Ovary (tissue), 9 donors: ENCODE results near the gene GRPEL1. TPM values are rescaled to one million over a fixed set of nuclear protein-coding genes. Genes with fewer than 3 reads are reported as not detected.
"Not testable (repeated sequence)": the region's sequence is repeated elsewhere in the genome, so short reads cannot be mapped to it uniquely, and the experiment has no call there.

Source experiments
- DNase-seq, 5 donors: peaks; one replicate each; pipeline ENCODE4 v3.0.0-alpha.2; 2019 to 2020
- H3K27ac ChIP-seq, 2 donors: fragments of 200-600 bp; one replicate each; pipeline versions ENCODE4 v1.5.1 to v1.8.0; 2019 to 2022
- H3K27me3 ChIP-seq: fragments of 200-600 bp; one replicate; pipeline ENCODE4 v1.8.0; 2022
- H3K36me3 ChIP-seq: fragments of 200-600 bp; sonication (generic); one replicate; pipeline ENCODE4 v1.5.1; 2019
- H3K4me1 ChIP-seq: one replicate; pipeline ENCODE4 v1.8.1; 2013; ENCODE audit warnings: mild to moderate bottlenecking, moderate library complexity; ENCODE audit not compliant: insufficient read depth
- H3K4me3 ChIP-seq: fragments of 200-600 bp; sonication (generic); one replicate; pipeline ENCODE4 v1.5.1; 2017
- H3K9me3 ChIP-seq, 2 donors: fragments of 200-600 bp in 1 of 2; sonication (generic) in 1 of 2; one replicate each; pipeline versions ENCODE4 v1.5.1 to v1.8.1; 2013 to 2019; ENCODE audit warnings: mild to moderate bottlenecking in 1 of 2, moderate library complexity in 1 of 2
- CTCF ChIP-seq, 3 donors: fragments of 450-650 bp in 2 of 3; fragments of 200-600 bp in 1 of 3; IDR thresholded peaks; one replicate each; pipeline versions ENCODE4 v1.5.1 to v1.8.0; 2016 to 2022; ENCODE audit warnings: antibody characterized with exemption in 3 of 3, mild to moderate bottlenecking in 1 of 3
- EP300 ChIP-seq: sonication (generic); formaldehyde crosslinking; IDR thresholded peaks from one replicate; pipeline ENCODE4 v1.6.1; 2017; ENCODE audit warnings: antibody characterized with exemption
- POLR2A ChIP-seq: fragments of 450-650 bp; IDR thresholded peaks from one replicate; pipeline ENCODE4 v1.6.1; 2017; ENCODE audit warnings: antibody characterized with exemption, mild to moderate bottlenecking, moderate library complexity
- WGBS, 3 donors: extraction: QIAGEN DNeasy Blood & Tissue Kit in 1 of 3; methylation state at CpG; one replicate each; pipeline versions ENCODE4 v1.1.5 to v1.1.7; 2013 to 2017; 5-methylcytosine and 5-hydroxymethylcytosine counted together
- intact Hi-C, 4 donors: fragments of 100-400 bp; cut with DNase I; formaldehyde crosslinking; loops; one replicate each; pipeline versions ENCODE4 v1.11.0 to v1.15.1; 2022 to 2023
- polyA plus RNA-seq, 2 donors: library from polyadenylated mRNA; stranded (reverse); fragments of 200-250 nt in 1 of 2; fragments of 350-450 nt in 1 of 2; fragmentation: Illumina TruSeq in 1 of 2; extraction: RNeasy Lipid Tissue Mini Kit (QIAGEN cat#74804) in 1 of 2; gene quantifications; one replicate each; pipeline ENCODE4 v1.2.3, GENCODE V29; 2013 to 2014
- total RNA-seq, 7 donors: library from RNA; depleted of rRNA in 2 of 7; stranded (reverse); fragments of >200 nt in 2 of 7; fragmentation: NEBNext Ultra II Directional in 3 of 7; extraction: Animal tissue kit (Norgen Biotek cat#: 25700) in 3 of 7; gene quantifications; one replicate each; pipeline versions ENCODE4 v1.1.0 to v1.2.4, GENCODE V29; 2016 to 2023
- donor health status: DM: no; HTN: no; CAD: no; lungs with moderate emphysema.
- donor health status: DM: no; HTN: no; CAD: no.
- donor health status: Bipolar disorder and iron deficiency.
- donor health status: DM: yes; HTN: yes; CAD: no.
- donor health status: DM: no; HTN: no; CAD: no.
- donor health status: DM: yes; HTN: yes; CAD: no.

GRPEL1 gene
- total and polyA plus RNA-seq, 9 donors, result 11.1 to 74.8 (median 23.3) TPM

DNA sequence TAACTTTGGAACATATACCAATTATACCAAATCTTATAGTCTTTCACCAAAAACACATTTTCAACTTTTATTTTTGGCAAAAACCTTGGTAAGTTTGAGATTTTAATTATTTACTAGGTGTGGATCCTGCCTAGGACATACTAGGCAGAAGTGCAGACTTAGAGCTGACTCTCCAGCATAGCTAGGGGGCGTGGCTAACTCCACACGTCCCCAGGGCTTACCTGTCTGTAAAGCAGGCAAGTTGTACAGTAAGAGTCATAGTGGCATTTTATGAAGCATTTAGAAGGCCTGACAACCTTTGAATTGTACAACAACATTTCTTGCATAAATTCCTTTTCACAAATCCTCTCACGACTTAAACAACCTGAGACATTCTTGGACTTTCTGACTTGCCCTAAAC is 19.2 kb upstream of the GRPEL1 start:
- H3K27ac ChIP-seq, result no peak overlapping the region
- H3K4me3 ChIP-seq, result no peak overlapping the region
- peaks cover 16% of the 10 kb centered on the region for H3K4me1 ChIP-seq
- DNase-seq, result peak in 1 of 5 donors; percentile 9
- H3K36me3 ChIP-seq, result no peaks in the 10 kb centered on the region
- no peaks in the 10 kb centered on the region for H3K27me3 ChIP-seq
- H3K9me3 ChIP-seq, result no peaks in the 10 kb centered on the region
- TF ChIP-seq CTCF (IDR thresholded peaks at IDR 0.05) (no peak), EP300 (no peak), POLR2A (no peak)
- WGBS, 3 donors, result 80 to 89% (median 86%) methylated on average over 3 of the region's 3 CpGs
- intact Hi-C loops, result no loop called here

DNA sequence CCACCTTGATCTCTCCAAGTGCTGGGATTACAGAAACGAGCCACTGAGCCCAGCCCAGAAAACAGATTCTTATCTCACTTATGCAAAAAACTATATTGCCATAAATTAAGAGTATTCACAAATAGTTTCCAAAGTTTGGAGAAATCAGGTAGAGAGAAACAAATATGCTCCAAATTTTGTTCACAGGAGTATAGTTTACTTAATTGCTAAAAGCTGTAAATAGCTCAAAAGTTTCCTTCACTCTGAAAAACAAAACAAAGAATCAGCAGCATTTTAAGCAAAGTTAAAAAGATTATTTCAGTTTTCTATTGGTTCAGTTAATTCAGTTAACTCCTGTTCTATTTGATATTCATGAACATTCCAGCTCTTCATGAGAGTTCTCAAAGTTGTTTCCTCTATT is 18.5 kb upstream of the GRPEL1 start:
- DNase-seq, result peak in 1 of 5 donors; percentile 2
- intact Hi-C loops, result no loop called here
- 17 to 30% (median 21%) methylated on average over 1 of the region's 1 CpG for WGBS, 3 donors

GRCh38 chr4:7084564-7084961 is 16.7 kb upstream of the GRPEL1 start:
- H3K4me3 ChIP-seq, H3K36me3 ChIP-seq, intact Hi-C loops, H3K4me1 ChIP-seq, H3K9me3 ChIP-seq, H3K27ac ChIP-seq, H3K27me3 ChIP-seq: not testable (repeated sequence)
- 10 to 26% (median 16%) methylated on average over 9 of the region's 9 CpGs for WGBS, 3 donors
- DNase-seq, result peak in 1 of 5 donors; percentile 9

More for the DNA sequence above, 18.5 kb upstream of the GRPEL1 start:
- Histone ChIP-seq H3K27ac (no peak overlapping the region), H3K36me3 (no peaks in the 10 kb centered on the region), H3K4me1 (peaks cover 14% of the 10 kb centered on the region), H3K27me3 (no peaks in the 10 kb centered on the region), H3K9me3 (no peaks in the 10 kb centered on the region), H3K4me3 (no peak overlapping the region)
- no peak for TF ChIP-seq EP300
- TF ChIP-seq POLR2A, result no peak
- TF ChIP-seq CTCF (IDR thresholded peaks at IDR 0.05), result no peak

GRCh38 chr4:7083597-7084563 is 16.0 kb upstream of the GRPEL1 start:
- no peaks in the 10 kb centered on the region for H3K27me3 ChIP-seq
- no peaks in the 10 kb centered on the region for H3K9me3 ChIP-seq
- TF ChIP-seq CTCF (IDR thresholded peaks at IDR 0.05) (no peak), POLR2A (no peak), EP300 (no peak)
- intact Hi-C loops, result no loop called here
- no peak overlapping the region for H3K4me3 ChIP-seq
- 65 to 74% (median 65%) methylated on average over 9 of the region's 9 CpGs for WGBS, 3 donors
- no peak overlapping the region for H3K27ac ChIP-seq
- no peaks in the 10 kb centered on the region for H3K36me3 ChIP-seq
- peak in 1 of 5 donors; percentile 12 for DNase-seq
- peaks cover 5% of the 10 kb centered on the region for H3K4me1 ChIP-seq

GRCh38 chr4:7079909-7080308 is 12.0 kb upstream of the GRPEL1 start:
- H3K9me3 ChIP-seq, H3K4me3 ChIP-seq, DNase-seq, H3K27ac ChIP-seq, H3K27me3 ChIP-seq, H3K4me1 ChIP-seq, H3K36me3 ChIP-seq: not testable (repeated sequence)
- 84 to 95% (median 89%) methylated on average over 2 of the region's 2 CpGs for WGBS, 3 donors
- intact Hi-C loops, result loop anchor here in 2 of 4 donors (10.0 kb wide), 2 partner anchors 165 to 355 kb away; no protein-coding TSS in a partner anchor

GRCh38 chr4:7079483-7079882 is 11.6 kb upstream of the GRPEL1 start:
- not testable (repeated sequence) for H3K9me3 ChIP-seq, H3K27ac ChIP-seq, H3K27me3 ChIP-seq, H3K36me3 ChIP-seq, H3K4me3 ChIP-seq, H3K4me1 ChIP-seq, DNase-seq
- intact Hi-C loops, result loop anchor here in 2 of 4 donors (10.0 kb wide), 2 partner anchors 165 to 355 kb away; no protein-coding TSS in a partner anchor
